NCI-H69 (cell line): Measurements from ENCODE around the gene BMX.
A peak's percentile ranks its signal among the peaks of the same experiment; 100 is the strongest.

Experiments used
- DNase-seq: peaks from one replicate; lab custom pipeline; 2025; lab: John Stamatoyannopoulos, UW

Gene BMX

GRCh38 chrX:15507005-15507404 lies 6.4 kb downstream of the BMX start:
- no peak for DNase-seq

GRCh38 chrX:15509845-15510244 lies 9.2 kb downstream of the BMX start:
- DNase-seq, result no peak

- DNase-seq, result peak; percentile 28
Measured at GRCh38 chrX:15511563-15511962, 11.0 kb downstream of the BMX start.

GRCh38 chrX:15512401-15512965 lies 11.9 kb downstream of the BMX start:
- DNase-seq, result no peak

DNA sequence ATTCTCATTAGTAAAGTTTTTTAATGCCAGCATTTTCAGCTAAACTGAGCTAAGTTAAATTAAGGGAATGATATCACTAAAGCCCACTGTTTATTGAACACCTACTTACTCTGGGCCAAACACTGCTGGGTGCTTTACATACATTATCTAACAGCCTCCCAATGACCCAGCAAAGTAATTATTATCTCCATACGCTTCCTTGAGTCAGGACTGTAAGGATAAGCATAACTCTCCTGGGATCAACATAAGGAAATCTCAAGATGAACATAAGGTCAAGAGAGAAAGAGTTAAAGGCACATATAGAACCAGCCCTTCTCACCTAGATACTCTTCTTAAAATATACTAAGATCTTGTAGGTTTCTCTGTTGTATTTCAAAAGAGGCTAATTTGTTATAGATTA lies 13.7 kb downstream of the BMX start:
- no peak for DNase-seq

GRCh38 chrX:15515931-15516330 lies 15.3 kb downstream of the BMX start:
- DNase-seq, result no peak

GRCh38 chrX:15522464-15522863 lies 21.9 kb downstream of the BMX start:
- DNase-seq, result no peak

DNA sequence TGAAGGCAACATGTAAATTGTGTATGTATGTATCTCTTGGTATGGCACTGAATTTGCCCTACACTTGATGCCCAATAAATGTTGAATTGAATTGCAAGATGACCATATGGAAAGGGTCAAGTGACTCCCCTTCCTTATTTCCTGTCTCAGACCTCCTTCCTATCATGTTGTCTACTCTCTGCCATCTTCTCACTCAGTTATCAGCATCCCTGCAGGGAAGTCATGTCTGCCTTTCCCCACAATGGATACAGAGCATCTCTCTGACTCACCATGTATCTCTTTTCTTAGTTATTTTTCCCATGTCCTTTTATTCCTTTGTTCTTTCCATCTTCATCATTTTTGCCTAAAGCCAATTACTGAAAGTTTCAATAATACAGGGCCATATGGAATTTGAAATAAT lies 22.5 kb downstream of the BMX start:
- DNase-seq, result no peak

- DNase-seq, result no peak
Measured at GRCh38 chrX:15524417-15524816, 23.8 kb downstream of the BMX start.

DNA sequence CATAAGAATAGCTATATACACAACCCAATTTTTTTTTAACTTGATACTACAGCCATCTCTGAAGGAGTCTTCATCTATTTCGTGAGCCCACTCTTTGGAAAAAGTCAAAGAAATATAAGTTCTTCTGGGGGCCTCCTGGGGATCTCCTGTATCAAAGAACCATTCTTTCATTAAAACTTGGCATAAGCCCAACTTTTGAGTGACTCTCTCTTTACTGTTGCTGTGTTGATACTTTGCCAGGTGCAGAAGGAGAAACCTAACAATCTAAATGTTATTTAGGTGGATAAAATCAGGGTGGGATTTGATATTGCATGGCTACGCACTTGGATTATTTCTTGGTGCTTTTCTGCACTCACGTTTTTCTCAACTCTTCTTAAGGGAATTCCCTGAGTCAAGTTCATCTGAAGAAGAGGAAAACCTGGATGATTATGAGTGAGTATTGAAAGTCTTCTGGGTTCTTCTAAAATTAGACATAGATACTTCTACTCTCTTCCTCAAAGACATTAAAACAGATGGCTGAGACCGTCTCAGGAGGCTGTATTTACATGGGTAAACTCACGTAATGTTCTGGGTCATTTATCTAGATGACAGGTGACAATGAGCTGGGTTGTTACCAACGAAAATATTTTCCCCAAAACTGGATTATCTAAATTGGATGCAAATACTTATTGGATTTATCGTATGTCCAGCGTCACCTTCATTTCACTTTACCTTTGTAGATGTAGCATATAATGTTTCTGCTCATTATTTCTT lies 25.2 kb downstream of the BMX start:
- peak; percentile 84 for DNase-seq

DNA sequence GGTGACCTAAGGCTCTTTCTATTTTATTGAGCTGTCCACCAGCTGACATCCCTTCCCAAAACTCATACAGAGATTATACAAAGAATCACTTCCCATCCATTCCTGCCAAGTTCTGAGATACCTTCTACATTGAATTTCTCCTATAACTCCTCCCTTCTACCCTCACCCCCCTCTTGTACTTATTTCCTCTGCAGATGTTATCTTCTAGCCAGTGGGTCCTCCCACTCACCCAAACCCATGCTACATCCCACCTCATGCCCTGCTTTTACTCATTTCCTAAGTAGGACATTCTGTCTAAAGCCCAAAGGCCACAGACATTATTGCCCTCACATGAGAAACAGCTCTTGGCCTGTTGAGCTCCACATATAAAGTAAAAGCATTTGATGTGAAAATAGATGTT lies 28.6 kb downstream of the BMX start:
- no peak for DNase-seq

DNA sequence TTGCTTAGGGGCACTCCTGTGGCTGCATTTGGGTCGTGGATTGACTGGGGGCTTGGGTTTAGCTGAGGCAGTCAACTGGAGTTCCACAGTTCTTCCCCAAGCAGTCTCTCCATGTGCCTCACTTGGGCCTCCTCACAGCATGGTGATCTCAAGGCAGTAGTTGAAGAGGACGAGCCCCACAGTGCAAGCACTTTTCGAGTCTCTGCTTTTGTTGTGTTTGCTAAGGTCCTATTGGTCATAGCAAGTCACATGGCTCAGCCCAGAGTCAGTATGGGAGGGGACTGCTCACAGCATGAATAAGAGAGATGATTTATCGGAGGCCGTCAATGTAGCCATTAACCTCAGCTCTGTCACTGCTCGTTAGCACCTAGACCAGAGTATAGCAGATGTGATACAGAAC lies 29.7 kb downstream of the BMX start:
- peak; percentile 21 for DNase-seq

DNA sequence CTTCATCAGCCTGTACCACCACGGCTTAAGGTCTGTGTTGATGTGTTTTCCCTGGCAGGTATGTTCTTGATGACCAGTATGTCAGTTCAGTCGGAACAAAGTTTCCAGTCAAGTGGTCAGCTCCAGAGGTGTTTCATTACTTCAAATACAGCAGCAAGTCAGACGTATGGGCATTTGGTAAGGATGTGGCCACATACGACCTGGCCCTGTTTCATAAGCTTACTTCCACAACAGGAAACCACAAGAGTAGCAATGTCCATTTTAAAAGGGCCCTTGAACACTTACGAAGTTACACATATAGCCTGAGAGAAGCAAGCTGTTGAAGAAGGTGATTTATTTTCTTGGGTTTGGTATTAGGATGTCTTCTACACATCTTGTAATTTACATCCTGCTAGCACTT lies 46.1 kb downstream of the BMX start:
- DNase-seq, result no peak

DNA sequence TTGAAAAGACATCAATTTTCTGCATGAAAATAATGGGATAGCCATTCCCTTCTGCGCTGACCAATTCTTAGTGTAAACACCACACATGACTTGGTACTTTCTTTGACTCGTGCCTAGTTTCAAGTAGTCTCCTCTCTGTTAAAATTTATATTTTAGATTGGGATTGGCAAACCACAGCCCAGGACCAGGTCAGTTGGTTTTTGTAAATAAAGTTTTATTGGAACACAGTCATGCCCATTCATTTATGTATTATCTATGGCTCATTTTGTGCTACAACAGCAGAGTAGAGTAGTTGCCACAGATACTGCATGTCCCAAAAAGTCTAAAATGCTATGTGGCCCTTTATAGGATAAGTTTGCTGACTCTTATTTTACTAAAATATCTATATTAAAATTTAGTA lies 46.7 kb downstream of the BMX start:
- no peak for DNase-seq

DNA sequence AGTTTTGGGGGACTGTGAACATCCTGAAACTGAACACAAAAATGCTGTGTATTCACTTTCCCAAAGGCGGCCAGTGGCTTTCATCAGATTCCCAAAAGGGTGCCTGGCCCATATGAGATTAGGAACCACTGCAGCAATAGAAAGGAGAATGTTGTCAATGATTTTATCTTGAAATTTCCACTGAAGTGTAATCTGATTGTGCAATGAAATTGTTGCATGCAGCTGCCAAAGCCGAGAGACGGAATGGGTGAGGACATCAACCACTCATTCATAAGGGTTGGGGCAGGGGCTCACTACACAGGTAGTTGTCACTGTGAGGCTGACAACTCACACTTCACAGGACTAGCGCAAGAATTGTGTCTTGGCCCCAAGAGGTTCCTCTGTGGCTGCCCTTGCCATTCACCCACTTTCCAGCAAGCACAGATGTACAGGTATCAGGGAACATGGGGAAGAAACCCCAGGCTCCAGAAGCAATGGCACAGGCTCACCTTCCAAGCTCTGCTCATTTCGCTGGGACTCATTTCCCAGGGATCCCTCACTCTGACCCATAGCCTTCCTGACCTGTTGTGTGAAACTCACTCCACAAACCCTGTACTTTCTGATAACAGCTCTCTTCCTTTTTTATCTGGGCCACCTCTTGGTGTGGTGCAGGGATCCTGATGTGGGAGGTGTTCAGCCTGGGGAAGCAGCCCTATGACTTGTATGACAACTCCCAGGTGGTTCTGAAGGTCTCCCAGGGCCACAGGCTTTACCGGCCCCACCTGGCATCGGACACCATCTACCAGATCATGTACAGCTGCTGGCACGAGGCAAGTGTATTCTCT lies 48.8 kb downstream of the BMX start:
- no peak for DNase-seq

DNA sequence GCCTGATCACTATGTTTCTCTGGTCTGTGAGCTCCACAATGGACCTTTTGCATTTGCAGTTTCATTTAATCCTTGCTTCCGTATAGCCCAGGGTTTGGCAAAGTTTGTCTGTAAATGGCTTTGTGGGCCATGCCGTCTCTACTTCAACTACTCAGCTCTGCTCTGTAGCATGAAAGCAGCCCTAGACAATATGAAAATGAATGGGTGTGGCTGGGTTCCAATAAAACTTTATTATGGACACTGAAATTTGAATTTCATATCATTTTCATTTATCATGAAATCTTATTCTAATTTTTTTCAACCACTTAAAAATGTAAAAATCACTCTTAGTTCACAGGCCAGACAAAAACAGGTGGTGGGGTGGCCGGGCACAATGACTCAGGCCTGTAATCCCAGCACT lies 58.6 kb downstream of the BMX start:
- no peak for DNase-seq

GRCh38 chrX:15560924-15561323 lies 60.3 kb downstream of the BMX start:
- no peak for DNase-seq

- DNase-seq, result no peak
Measured at GRCh38 chrX:15563056-15563455, 62.4 kb downstream of the BMX start.

DNA sequence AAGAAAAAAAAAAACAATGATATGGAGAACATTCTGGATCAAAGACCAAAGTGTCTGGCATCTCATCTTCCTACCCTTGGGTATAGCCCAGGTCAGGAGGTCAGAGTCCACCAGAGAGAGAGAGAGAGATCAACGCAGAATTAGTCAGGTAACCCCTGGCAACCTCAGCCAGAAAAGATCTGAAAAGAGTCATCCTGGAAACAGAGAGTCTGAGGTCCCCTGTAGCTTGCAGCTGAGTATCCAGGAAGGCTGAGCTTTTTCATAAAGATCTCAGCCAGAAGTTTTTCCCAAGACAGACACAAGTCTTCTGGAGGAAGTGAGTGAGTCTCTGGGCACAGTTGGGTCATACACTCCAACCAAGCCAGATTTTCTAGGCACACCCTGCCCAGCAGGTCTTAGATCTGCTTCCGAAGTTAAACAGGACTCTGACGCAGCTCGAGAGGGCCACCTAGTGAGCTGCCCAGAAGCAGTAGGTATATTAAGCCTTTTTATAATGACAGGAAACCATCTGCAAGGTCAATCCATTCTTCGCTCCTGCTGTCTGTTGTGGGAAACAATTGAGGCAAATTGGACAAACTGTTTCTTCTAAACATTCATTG lies 64.5 kb downstream of the BMX start:
- DNase-seq, result peak; percentile 78

- DNase-seq, result peak; percentile 17
Measured at GRCh38 chrX:15566244-15566643, 65.6 kb downstream of the BMX start.

- DNase-seq, result no peak
Measured at GRCh38 chrX:15567267-15567666, 66.7 kb downstream of the BMX start.

GRCh38 chrX:15567886-15568616 lies 67.4 kb downstream of the BMX start:
- peak; percentile 36 for DNase-seq
